ENCODE data around the gene CDK14. TPM values are rescaled to one million over a fixed set of nuclear protein-coding genes. Genes with fewer than 3 reads are reported as not detected.

The CDK14 gene
- total RNA-seq, 2 donors from 2014 or later = 1.9 to 4.9 TPM

DNA sequence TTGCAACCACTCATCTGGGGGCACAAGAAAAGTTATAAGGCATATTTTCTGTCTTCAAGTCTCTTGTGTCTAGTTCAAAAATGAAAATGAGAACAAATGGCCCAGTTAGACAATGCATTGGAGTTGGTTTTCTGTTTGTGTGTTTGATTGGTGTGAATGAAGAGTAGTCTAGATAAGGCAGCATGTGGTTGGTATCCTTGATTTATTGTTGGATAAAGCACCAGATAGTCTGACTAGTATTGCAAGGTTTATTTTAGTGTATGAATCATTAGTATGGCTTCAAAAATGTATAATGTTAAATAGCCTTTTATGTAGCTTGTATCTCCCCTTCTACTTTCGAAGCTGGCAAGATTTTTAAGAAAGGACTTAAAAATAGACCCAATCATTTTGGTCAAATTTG is 237.3 kb downstream of the CDK14 start:
- no peak overlapping the region for H3K9ac ChIP-seq (ENCODE audit: low read depth in 2 of 2, low read length in 2 of 2)
- no peak overlapping the region for H3K27ac ChIP-seq
- no peak overlapping the region for H3K4me3 ChIP-seq
- no peaks in the 10 kb centered on the region for H3K27me3 ChIP-seq
- H3K4me1 ChIP-seq = no peaks in the 10 kb centered on the region
- intact Hi-C loops (cut with DNase I) = no loop called here
- DNase-seq = no peak
- no peak for TF ChIP-seq CTCF (IDR thresholded peaks at IDR 0.05)
- H3K36me3 ChIP-seq = no peaks in the 10 kb centered on the region
- H3K9me3 ChIP-seq = no peaks in the 10 kb centered on the region

GRCh38 chr7:90834771-90835170 is 238.7 kb downstream of the CDK14 start:
- no peak for TF ChIP-seq CTCF (IDR thresholded peaks at IDR 0.05)
- Histone ChIP-seq H3K4me1 (no peaks in the 10 kb centered on the region), H3K4me3 (no peak overlapping the region), H3K27me3 (no peaks in the 10 kb centered on the region), H3K27ac (no peak overlapping the region), H3K9me3 (no peaks in the 10 kb centered on the region), H3K36me3 (no peaks in the 10 kb centered on the region), H3K9ac (ENCODE audit: low read depth in 2 of 2, low read length in 2 of 2) (no peak overlapping the region)
- no peak for DNase-seq
- intact Hi-C loops (cut with DNase I) = no loop called here

DNA sequence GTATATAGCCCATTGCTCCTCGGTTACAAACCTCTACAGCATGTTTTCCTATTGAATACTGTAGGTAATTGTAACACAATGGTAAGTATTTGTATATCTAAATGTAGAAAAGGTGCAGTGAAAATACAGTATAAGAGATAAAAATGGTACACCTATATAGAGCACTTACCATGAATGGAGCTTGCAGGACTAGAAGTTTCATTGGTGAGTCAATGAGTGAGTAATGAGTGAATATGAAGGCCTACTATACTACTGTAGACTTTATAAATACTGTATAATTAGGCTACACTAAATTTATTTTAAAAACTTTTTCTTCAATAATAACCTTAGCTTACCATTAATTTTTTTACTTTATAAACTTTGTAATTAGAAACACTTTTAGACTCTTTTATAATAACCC is 239.7 kb downstream of the CDK14 start:
- H3K36me3 ChIP-seq = no peaks in the 10 kb centered on the region
- H3K27ac ChIP-seq = no peak overlapping the region
- no peak for TF ChIP-seq CTCF (IDR thresholded peaks at IDR 0.05)
- intact Hi-C loops (cut with DNase I) = no loop called here
- DNase-seq = no peak
- no peaks in the 10 kb centered on the region for H3K27me3 ChIP-seq
- no peak overlapping the region for H3K9ac ChIP-seq (ENCODE audit: low read depth in 2 of 2, low read length in 2 of 2)
- H3K4me3 ChIP-seq = no peak overlapping the region
- no peaks in the 10 kb centered on the region for H3K4me1 ChIP-seq
- no peaks in the 10 kb centered on the region for H3K9me3 ChIP-seq

- no peak overlapping the region for H3K27ac ChIP-seq
- no peak overlapping the region for H3K4me3 ChIP-seq
- TF ChIP-seq CTCF (IDR thresholded peaks at IDR 0.05) = no peak
- no peaks in the 10 kb centered on the region for H3K36me3 ChIP-seq
- no peaks in the 10 kb centered on the region for H3K9me3 ChIP-seq
- DNase-seq = no peak
- H3K27me3 ChIP-seq = no peaks in the 10 kb centered on the region
- H3K9ac ChIP-seq (ENCODE audit: low read depth in 2 of 2, low read length in 2 of 2) = no peak overlapping the region
- H3K4me1 ChIP-seq = no peaks in the 10 kb centered on the region
- intact Hi-C loops (cut with DNase I) = no loop called here
Measured at GRCh38 chr7:90836937-90837336, 240.8 kb downstream of the CDK14 start.

DNA sequence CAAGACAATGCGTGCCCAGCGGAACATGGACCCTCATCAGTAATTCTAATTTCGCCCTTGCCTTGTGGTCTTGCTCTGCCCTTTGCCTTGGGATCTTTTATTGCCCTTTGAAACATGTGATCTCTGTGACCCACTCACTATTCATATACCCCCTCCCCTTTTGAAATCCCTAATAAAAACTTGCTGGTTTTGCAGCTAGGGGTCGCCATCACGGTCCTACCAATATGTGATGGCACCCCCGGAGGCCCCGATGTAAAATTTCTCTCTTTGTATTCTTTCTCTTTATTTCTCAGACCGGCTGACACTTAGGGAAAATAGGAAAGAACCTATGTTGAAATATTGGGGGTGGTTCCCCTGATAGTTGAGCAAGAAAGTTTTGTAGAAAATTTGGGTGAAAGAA is 242.7 kb downstream of the CDK14 start:
- no peak overlapping the region for H3K4me3 ChIP-seq
- H3K27ac ChIP-seq = no peak overlapping the region
- no peaks in the 10 kb centered on the region for H3K36me3 ChIP-seq
- no peaks in the 10 kb centered on the region for H3K27me3 ChIP-seq
- intact Hi-C loops (cut with DNase I) = no loop called here
- H3K9ac ChIP-seq (ENCODE audit: low read depth in 2 of 2, low read length in 2 of 2) = no peak overlapping the region
- DNase-seq = no peak
- no peaks in the 10 kb centered on the region for H3K9me3 ChIP-seq
- no peak for TF ChIP-seq CTCF (IDR thresholded peaks at IDR 0.05)
- no peaks in the 10 kb centered on the region for H3K4me1 ChIP-seq

DNA sequence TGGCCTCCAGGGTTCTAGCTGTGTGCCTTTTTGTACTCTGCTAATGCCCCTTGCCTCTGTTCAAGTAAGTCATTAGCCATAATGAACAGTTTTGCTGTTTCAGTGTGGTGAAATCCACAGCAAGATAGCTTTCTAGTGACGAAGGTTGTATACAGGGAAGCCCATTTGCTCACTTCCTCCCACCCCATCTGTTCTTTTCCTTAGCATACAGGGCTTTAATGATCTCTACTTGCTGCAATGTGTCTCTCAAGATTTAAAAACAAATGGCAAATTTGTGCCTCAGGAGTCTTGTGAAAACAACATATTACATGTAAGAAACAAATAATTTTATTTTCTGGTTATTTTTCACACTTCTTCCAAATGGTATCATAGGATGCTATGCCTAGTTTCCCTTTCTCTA is 243.2 kb downstream of the CDK14 start:
- H3K9me3 ChIP-seq = no peaks in the 10 kb centered on the region

More for the DNA sequence above, 243.2 kb downstream of the CDK14 start:
- TF ChIP-seq CTCF (IDR thresholded peaks at IDR 0.05) = no peak
- no peaks in the 10 kb centered on the region for H3K27me3 ChIP-seq
- H3K36me3 ChIP-seq = no peaks in the 10 kb centered on the region
- no peak overlapping the region for H3K4me3 ChIP-seq
- intact Hi-C loops (cut with DNase I) = no loop called here
- H3K4me1 ChIP-seq = no peaks in the 10 kb centered on the region
- no peak overlapping the region for H3K27ac ChIP-seq
- no peak for DNase-seq
- H3K9ac ChIP-seq (ENCODE audit: low read depth in 2 of 2, low read length in 2 of 2) = no peak overlapping the region

Data from colonic mucosa (tissue), 4 donors.